Sciatic nerve (tissue), 2 donors: ENCODE data around the gene PPIG. TPM values are rescaled to one million over a fixed set of nuclear protein-coding genes. Genes with fewer than 3 reads are reported as not detected.
"Not testable (repeated sequence)": the region's sequence is repeated elsewhere in the genome, so short reads cannot be mapped to it uniquely, and the experiment has no call there.

ENCODE experiments used
- ATAC-seq: fragments of 200-7000 bp; cut with Tn5 transposase; one replicate; pipeline ENCODE4 v1.9.1; 2020; ENCODE audit warnings: mild to moderate bottlenecking, moderate library complexity
- DNase-seq: peaks from one replicate; pipeline ENCODE4 v3.0.0-alpha.2; 2020; ENCODE audit warnings: low spot score
- intact Hi-C: fragments of 100-400 bp; cut with DNase I; formaldehyde crosslinking; loops from one replicate; pipeline ENCODE4 v1.14.2; 2022
- total RNA-seq: library from RNA; stranded (reverse); fragmentation: NEBNext Ultra II Directional; extraction: Animal tissue kit (Norgen Biotek cat#: 25700); gene quantifications from one replicate; pipeline ENCODE4 v1.2.1, GENCODE V29; 2021
- donor health status: DM: no; HTN: no; CAD: no.
- donor health status: DM: no; HTN: no; CAD: no.

PPIG gene
- total RNA-seq: 76.5 TPM

GRCh38 chr2:169584005-169584877, at the start of gene PPIG:
TSS of gene PPIG (plus strand) at chr2:169584351. CDS start at chr2:169604042, 19,691 bp downstream.
- intact Hi-C loops: no loop called here
- peak; percentile 99 for ATAC-seq
- DNase-seq: peak; percentile 93

GRCh38 chr2:169539460-169539859, 44.7 kb upstream of the PPIG start:
- intact Hi-C loops: loop anchor here (5.0 kb wide), 1 partner anchor 402 kb away; no protein-coding TSS in a partner anchor
- not testable (repeated sequence) for ATAC-seq, DNase-seq

- DNase-seq (no peak), ATAC-seq (no peak)
- intact Hi-C loops: no loop called here
Observed at GRCh38 chr2:169540146-169540545, 44.0 kb upstream of the PPIG start.

GRCh38 chr2:169542433-169542832, 41.7 kb upstream of the PPIG start:
- no peak for DNase-seq
- intact Hi-C loops: no loop called here
- no peak for ATAC-seq

GRCh38 chr2:169546756-169547155, 37.4 kb upstream of the PPIG start:
- intact Hi-C loops: no loop called here
- no peak for ATAC-seq
- DNase-seq: no peak

- ATAC-seq (no peak), DNase-seq (no peak)
- intact Hi-C loops: no loop called here
Observed at GRCh38 chr2:169561364-169561763, 22.8 kb upstream of the PPIG start.

- DNase-seq, ATAC-seq, intact Hi-C loops: not testable (repeated sequence)
Observed at GRCh38 chr2:169562084-169562483, 22.1 kb upstream of the PPIG start.

GRCh38 chr2:169562519-169562918, 21.6 kb upstream of the PPIG start:
- ATAC-seq (no peak), DNase-seq (no peak)
- intact Hi-C loops: no loop called here

GRCh38 chr2:169565686-169566085, 18.5 kb upstream of the PPIG start:
- no peak for DNase-seq
- intact Hi-C loops: no loop called here
- ATAC-seq: no peak

GRCh38 chr2:169569948-169570347, 14.2 kb upstream of the PPIG start:
- no peak for ATAC-seq
- intact Hi-C loops: no loop called here

GRCh38 chr2:169570752-169571151, 13.4 kb upstream of the PPIG start:
- ATAC-seq, intact Hi-C loops: not testable (repeated sequence)

More at GRCh38 chr2:169569948-169570347, 14.2 kb upstream of the PPIG start:
- DNase-seq: no peak

GRCh38 chr2:169571571-169571970, 12.6 kb upstream of the PPIG start:
- DNase-seq (no peak), ATAC-seq (no peak)
- intact Hi-C loops: no loop called here

More at GRCh38 chr2:169570752-169571151, 13.4 kb upstream of the PPIG start:
- DNase-seq: not testable (repeated sequence)

GRCh38 chr2:169572189-169572588, 12.0 kb upstream of the PPIG start:
- no peak for ATAC-seq
- intact Hi-C loops: no loop called here
- DNase-seq: no peak

- ATAC-seq: no peak
- no peak for DNase-seq
- intact Hi-C loops: no loop called here
Observed at GRCh38 chr2:169572821-169573159, 11.4 kb upstream of the PPIG start.

- ATAC-seq (peak; percentile 99), DNase-seq (peak; percentile 90)
- intact Hi-C loops: no loop called here
Observed at GRCh38 chr2:169573160-169573973, 10.8 kb upstream of the PPIG start, which contains the start of gene FASTKD1. TSS of gene FASTKD1 (minus strand) at chr2:169573865. CDS start at chr2:169572029, 1,836 bp downstream.

GRCh38 chr2:169573974-169574299, 10.2 kb upstream of the PPIG start:
- ATAC-seq: no peak
- DNase-seq: no peak
- intact Hi-C loops: no loop called here

- DNase-seq, ATAC-seq, intact Hi-C loops: not testable (repeated sequence)
Observed at GRCh38 chr2:169574539-169574938, 9.6 kb upstream of the PPIG start.

- intact Hi-C loops, ATAC-seq, DNase-seq: not testable (repeated sequence)
Observed at GRCh38 chr2:169575264-169575663, 8.9 kb upstream of the PPIG start.

GRCh38 chr2:169579044-169579443, 5.1 kb upstream of the PPIG start:
- intact Hi-C loops: no loop called here
- ATAC-seq (no peak), DNase-seq (no peak)
